Liver (tissue), 9 donors: ENCODE results near the gene SWT1. TPM values are rescaled to one million over a fixed set of nuclear protein-coding genes. Genes with fewer than 3 reads are reported as not detected.

Experiments
- DNase-seq: peaks from one replicate; pipeline ENCODE4 v3.0.0-alpha.2; 2017; ENCODE audit warnings: low spot score
- H3K27ac ChIP-seq, 2 donors: one replicate each; pipeline ENCODE4 v1.7.0; 2013; ENCODE audit warnings: inconsistent platforms in 2 of 2, low read length in 2 of 2, control low read depth in 1 of 2, low read depth in 1 of 2, mild to moderate bottlenecking in 1 of 2
- H3K27me3 ChIP-seq, 4 donors: one replicate each; pipeline versions ENCODE4 v1.6.1 to v1.7.0; 2013; ENCODE audit warnings: low read length in 3 of 4, inconsistent platforms in 1 of 4, mild to moderate bottlenecking in 1 of 4, moderate library complexity in 1 of 4; ENCODE audit not compliant: control insufficient read depth in 4 of 4, insufficient read depth in 4 of 4
- H3K36me3 ChIP-seq, 4 donors: one replicate each; pipeline versions ENCODE4 v1.6.1 to v1.7.0; 2013; ENCODE audit warnings: low read length in 3 of 4, mild to moderate bottlenecking in 3 of 4, low read depth in 1 of 4, moderate library complexity in 1 of 4; ENCODE audit not compliant: control insufficient read depth in 4 of 4, insufficient read depth in 3 of 4
- H3K4me1 ChIP-seq, 4 donors: one replicate each; pipeline versions ENCODE4 v1.6.1 to v1.7.0; 2013; ENCODE audit warnings: low read length in 3 of 4, mild to moderate bottlenecking in 3 of 4, moderate library complexity in 1 of 4; ENCODE audit not compliant: control insufficient read depth in 4 of 4, insufficient read depth in 4 of 4
- H3K4me3 ChIP-seq, 3 donors: one replicate each; pipeline versions ENCODE4 v1.6.1 to v1.7.0; 2013; ENCODE audit warnings: low read length in 3 of 3, control low read depth in 1 of 3, low read depth in 1 of 3, mild to moderate bottlenecking in 1 of 3
- H3K9ac ChIP-seq, 2 donors: one replicate each; pipeline ENCODE4 v1.7.0; 2013; ENCODE audit warnings: low read length in 2 of 2, mild to moderate bottlenecking in 2 of 2, moderate library complexity in 2 of 2, control low read depth in 1 of 2, low read depth in 1 of 2
- H3K9me3 ChIP-seq, 4 donors: one replicate each; pipeline versions ENCODE4 v1.6.1 to v1.7.0; 2013; ENCODE audit warnings: low read length in 3 of 4; ENCODE audit not compliant: control insufficient read depth in 4 of 4
- CTCF ChIP-seq: fragments of 150-350 bp; IDR thresholded peaks from 2 replicates; pipeline ENCODE4 v1.5.1; 2017; ENCODE audit warnings: improper control_type of control experiment, low read depth, low read length; ENCODE audit not compliant: missing input control
- FOXA1 ChIP-seq: IDR thresholded peaks from 2 replicates; pipeline ENCODE4 v1.6.1; 2016; ENCODE audit warnings: antibody characterized with exemption
- FOXA2 ChIP-seq: IDR thresholded peaks from 2 replicates; pipeline ENCODE4 v1.6.1; 2016; ENCODE audit warnings: antibody characterized with exemption
- GABPA ChIP-seq, 2 donors: IDR thresholded peaks in 1 of 2; conservative IDR thresholded peaks in 1 of 2; 2 replicates each; pipeline ENCODE4 v1.6.1; 2016; ENCODE audit warnings: antibody characterized with exemption in 2 of 2, mild to moderate bottlenecking in 1 of 2, moderate library complexity in 1 of 2
- HNF4A ChIP-seq, 2 donors: conservative IDR thresholded peaks; 2 replicates each; pipeline ENCODE4 v1.6.1; 2016; ENCODE audit warnings: antibody characterized with exemption in 2 of 2, mild to moderate bottlenecking in 2 of 2
- JUND ChIP-seq, 2 donors: IDR thresholded peaks; 2 replicates each; pipeline ENCODE4 v1.6.1; 2016; ENCODE audit warnings: antibody characterized with exemption in 2 of 2
- MAX ChIP-seq: IDR thresholded peaks from 2 replicates; pipeline ENCODE4 v1.6.1; 2016; ENCODE audit warnings: antibody characterized with exemption
- NR2F2 ChIP-seq: IDR thresholded peaks from 2 replicates; pipeline ENCODE4 v1.6.1; 2016; ENCODE audit warnings: antibody characterized with exemption
- RAD21 ChIP-seq, 2 donors: IDR thresholded peaks; 2 replicates each; pipeline ENCODE4 v1.6.1; 2016; ENCODE audit warnings: antibody characterized with exemption in 2 of 2, mild to moderate bottlenecking in 2 of 2
- REST ChIP-seq: IDR thresholded peaks from 2 replicates; pipeline ENCODE4 v1.6.1; 2016; ENCODE audit warnings: antibody characterized with exemption, mild to moderate bottlenecking
- RXRA ChIP-seq, 2 donors: IDR thresholded peaks; 2 replicates each; pipeline ENCODE4 v1.6.1; 2017 to 2018; ENCODE audit warnings: antibody characterized with exemption in 2 of 2, mild to moderate bottlenecking in 1 of 2
- TAF1 ChIP-seq: conservative IDR thresholded peaks from 2 replicates; pipeline ENCODE4 v1.6.1; 2016; ENCODE audit warnings: antibody characterized with exemption, mild to moderate bottlenecking
- YY1 ChIP-seq: IDR thresholded peaks from 2 replicates; pipeline ENCODE4 v1.6.1; 2016; ENCODE audit warnings: antibody characterized with exemption, mild to moderate bottlenecking
- ZBTB33 ChIP-seq: IDR thresholded peaks from 2 replicates; pipeline ENCODE4 v1.6.1; 2016; ENCODE audit warnings: antibody characterized with exemption
- WGBS: extraction: QIAGEN DNeasy Blood & Tissue Kit; methylation state at CpG from one replicate; pipeline ENCODE4 v1.1.7; 2013; 5-methylcytosine and 5-hydroxymethylcytosine counted together
- polyA plus RNA-seq, 2 donors: library from polyadenylated mRNA; stranded (reverse) in 1 of 2; unstranded in 1 of 2; fragments of 200-250 nt in 1 of 2; fragments of >200 nt in 1 of 2; fragmentation: Nextera tagmentation in 1 of 2; extraction: Ambion mirVana in 1 of 2; gene quantifications; one replicate each; pipeline versions ENCODE4 v1.2.1 to v1.2.3, GENCODE V29; 2013 to 2015
- total RNA-seq, 2 donors: library from RNA; depleted of rRNA; stranded (reverse); fragments of >200 nt; gene quantifications; one replicate each; pipeline ENCODE4 v1.2.3, GENCODE V29; 2014
- donor health status: healthy.
- donor health status: healthy.
- donor health status: healthy.
- donor health status: healthy.
- donor health status: healthy.

SWT1 gene
- total and polyA plus RNA-seq, 4 donors = 0.99 to 7.8 (median 2.9) TPM

- Histone ChIP-seq H3K27me3 (no peaks in the 10 kb centered on the region), H3K27ac (no peak overlapping the region), H3K9ac (no peak overlapping the region), H3K4me1 (no peaks in the 10 kb centered on the region), H3K36me3 (no peaks in the 10 kb centered on the region), H3K9me3 (no peaks in the 10 kb centered on the region), H3K4me3 (no peak overlapping the region)
- 92% methylated on average over 1 of the region's 1 CpG for WGBS
- TF ChIP-seq RXRA (IDR thresholded peaks at IDR 0.05) (no peak), HNF4A (conservative IDR thresholded peaks at IDR 0.05) (no peak)
- DNase-seq = no peak
These were observed 82.9 kb downstream of the SWT1 start for GRCh38 chr1:185239861-185240260.

- Histone ChIP-seq H3K9ac (no peak overlapping the region), H3K27ac (no peak overlapping the region), H3K36me3 (no peaks in the 10 kb centered on the region), H3K4me1 (no peaks in the 10 kb centered on the region), H3K27me3 (no peaks in the 10 kb centered on the region), H3K4me3 (no peak overlapping the region), H3K9me3 (no peaks in the 10 kb centered on the region)
- no peak for TF ChIP-seq NR2F2
- no peak for TF ChIP-seq FOXA2
- TF ChIP-seq GABPA (IDR thresholded peaks at IDR 0.05 in 1 of 2, conservative IDR thresholded peaks at IDR 0.05 in 1 of 2) = no peak
- TF ChIP-seq HNF4A (conservative IDR thresholded peaks at IDR 0.05) = no peak
- TF ChIP-seq JUND (IDR thresholded peaks at IDR 0.05) = no peak
- no peak for TF ChIP-seq RXRA (IDR thresholded peaks at IDR 0.05)
- no peak for TF ChIP-seq FOXA1
- TF ChIP-seq YY1 = no peak
- TF ChIP-seq MAX = no peak
- no peak for TF ChIP-seq RAD21 (IDR thresholded peaks at IDR 0.05)
- no peak for TF ChIP-seq TAF1
- TF ChIP-seq REST = no peak
- TF ChIP-seq CTCF = no peak
- no peak for TF ChIP-seq ZBTB33
- DNase-seq = no peak
These were observed 84.2 kb downstream of the SWT1 start for GRCh38 chr1:185241127-185241526.
